ENCODE data around the gene HM13.
A peak's percentile ranks its signal among the peaks of the same experiment; 100 is the strongest.
"Not testable (repeated sequence)": the region's sequence is repeated elsewhere in the genome, so short reads cannot be mapped to it uniquely, and the experiment has no call there.

The HM13 gene

GRCh38 chr20:31502884-31503673 is 11.2 kb upstream of the HM13 start:
- peak; percentile 91 for DNase-seq

- DNase-seq = no peak
Measured at GRCh38 chr20:31505903-31506302, 8.3 kb upstream of the HM13 start.

GRCh38 chr20:31508517-31509244 is 5.6 kb upstream of the HM13 start:
- no peak for DNase-seq

- no peak for DNase-seq
Measured at GRCh38 chr20:31515072-31515774, 981 bp downstream of the HM13 start.

GRCh38 chr20:31515775-31516107 is 1.5 kb downstream of the HM13 start:
- DNase-seq = no peak

GRCh38 chr20:31516166-31516565 is 1.9 kb downstream of the HM13 start:
- no peak for DNase-seq

GRCh38 chr20:31516651-31517050 is 2.4 kb downstream of the HM13 start:
- no peak for DNase-seq

GRCh38 chr20:31517373-31517772 is 3.1 kb downstream of the HM13 start:
- DNase-seq = peak; percentile 42

- not testable (repeated sequence) for DNase-seq
Measured at GRCh38 chr20:31521267-31521666, 7.0 kb downstream of the HM13 start.

- DNase-seq = no peak
Measured at GRCh38 chr20:31522731-31523130, 8.5 kb downstream of the HM13 start.

- DNase-seq = no peak
Measured at GRCh38 chr20:31523361-31524283, 9.4 kb downstream of the HM13 start.

GRCh38 chr20:31527266-31527665 is 13.0 kb downstream of the HM13 start:
- DNase-seq = no peak

GRCh38 chr20:31535298-31535697 is 21.1 kb downstream of the HM13 start:
- no peak for DNase-seq

GRCh38 chr20:31536575-31536974 is 22.3 kb downstream of the HM13 start:
- no peak for DNase-seq

GRCh38 chr20:31537116-31537871 is 23.1 kb downstream of the HM13 start:
- no peak for DNase-seq

GRCh38 chr20:31537890-31538289 is 23.6 kb downstream of the HM13 start:
- no peak for DNase-seq

GRCh38 chr20:31538326-31538725 is 24.1 kb downstream of the HM13 start:
- no peak for DNase-seq

GRCh38 chr20:31539636-31540035 is 25.4 kb downstream of the HM13 start:
- DNase-seq = not testable (repeated sequence)

- DNase-seq = no peak
Measured at GRCh38 chr20:31540406-31540805, 26.2 kb downstream of the HM13 start.

GRCh38 chr20:31542201-31542842 is 28.1 kb downstream of the HM13 start:
- no peak for DNase-seq

- no peak for DNase-seq
Measured at GRCh38 chr20:31542963-31543362, 28.7 kb downstream of the HM13 start.
